Right lobe of liver (tissue), 6 donors: Measurements from ENCODE around the gene ASAP2. TPM values are rescaled to one million over a fixed set of nuclear protein-coding genes. Genes with fewer than 3 reads are reported as not detected.

Source experiments
- ATAC-seq, 4 donors: fragments of 200-7000 bp; cut with Tn5 transposase; one replicate each; pipeline ENCODE4 v1.9.1; 2020; ENCODE audit warnings: mild to moderate bottlenecking in 4 of 4, moderate library complexity in 4 of 4
- DNase-seq, 3 donors: peaks; one replicate each; pipeline ENCODE4 v3.0.0-alpha.2; 2020
- H3K27ac ChIP-seq, 3 donors: fragments of 200-600 bp; one replicate each; pipeline ENCODE4 v1.8.0; 2022
- H3K27me3 ChIP-seq, 2 donors: fragments of 200-600 bp; one replicate each; pipeline ENCODE4 v1.8.0; 2022
- H3K36me3 ChIP-seq, 4 donors: fragments of 200-600 bp; sonication (generic) in 1 of 4; one replicate each; pipeline versions ENCODE4 v1.5.1 to v1.8.0; 2017 to 2022; ENCODE audit warnings: control low read depth in 1 of 4
- H3K4me1 ChIP-seq, 4 donors: fragments of 200-600 bp; sonication (generic) in 1 of 4; one replicate each; pipeline versions ENCODE4 v1.5.1 to v1.8.0; 2017 to 2022; ENCODE audit warnings: control low read depth in 1 of 4
- H3K4me3 ChIP-seq, 3 donors: fragments of 200-600 bp; one replicate each; pipeline ENCODE4 v1.8.0; 2022
- H3K9me3 ChIP-seq, 4 donors: fragments of 200-600 bp; sonication (generic) in 1 of 4; one replicate each; pipeline versions ENCODE4 v1.5.1 to v1.8.0; 2017 to 2022; ENCODE audit warnings: control low read depth in 1 of 4
- POLR2A ChIP-seq: fragments of 450-650 bp; IDR thresholded peaks from one replicate; pipeline ENCODE4 v1.6.1; 2017; ENCODE audit warnings: antibody characterized with exemption, mild to moderate bottlenecking
- WGBS: methylation state at CpG from one replicate; pipeline ENCODE4 v1.1.6; 2018; ENCODE audit warnings: low coverage, low lambda C conversion rate; ENCODE audit not compliant: insufficient coverage; ENCODE audit errors: missing lambda C conversion rate; 5-methylcytosine and 5-hydroxymethylcytosine counted together
- intact Hi-C, 2 donors: fragments of 100-400 bp; cut with DNase I; formaldehyde crosslinking; loops; one replicate each; pipeline versions ENCODE4 v1.11.2 to v1.14.1; 2022
- total RNA-seq, 6 experiments: library from RNA; depleted of rRNA in 2 of 6; stranded (reverse); fragments of >200 nt in 2 of 6; fragmentation: NEBNext Ultra II Directional in 3 of 6; extraction: Animal tissue kit (Norgen Biotek cat#: 25700) in 3 of 6; gene quantifications; one replicate each; pipeline versions ENCODE4 v1.1.0 to v1.2.4, GENCODE V29; 2016 to 2023
- TF ChIP-seq, protein P1 (sequence below), 4 donors: fragments of 200-600 bp in 3 of 4; fragments of 450-650 bp in 1 of 4; IDR thresholded peaks; one replicate each; pipeline versions ENCODE4 v1.5.1 to v1.8.0; 2016 to 2022; ENCODE audit warnings: antibody characterized with exemption in 4 of 4, mild to moderate bottlenecking in 2 of 4
- donor health status: DM: no; HTN: yes; CAD: no.
- donor health status: DM: no; HTN: no; CAD: no.
- donor health status: DM: no; HTN: no; CAD: no.
- donor health status: DM: no; HTN: yes; CAD: no.
- donor health status: DM: no; HTN: yes; CAD: no.

The ASAP2 gene
- total RNA-seq, 6 experiments from 2014 or later = 2.4 to 5.2 (median 3.9) TPM

DNA sequence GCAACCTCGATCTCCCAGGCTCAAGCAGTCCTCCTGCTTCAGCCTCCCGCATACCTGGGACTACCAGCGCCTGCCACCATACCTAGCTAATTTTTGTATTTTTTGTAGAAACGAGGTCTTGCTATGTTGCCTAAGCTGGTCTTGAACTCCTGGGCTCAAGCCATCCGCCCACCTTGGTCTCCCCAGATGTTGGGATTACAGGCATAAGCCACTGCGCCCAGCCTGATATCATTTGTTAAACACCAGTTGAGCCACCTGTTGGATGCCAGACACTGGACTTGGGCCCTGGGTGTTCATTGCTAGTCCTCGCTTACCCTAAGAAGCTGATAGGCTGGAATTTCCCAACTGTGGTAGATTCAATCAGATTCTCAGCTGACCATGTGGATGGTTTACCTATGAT is 136.9 kb downstream of the ASAP2 start:
- H3K9me3 ChIP-seq = no peaks in the 10 kb centered on the region
- H3K27ac ChIP-seq = no peak overlapping the region
- TF ChIP-seq, protein P1, sequence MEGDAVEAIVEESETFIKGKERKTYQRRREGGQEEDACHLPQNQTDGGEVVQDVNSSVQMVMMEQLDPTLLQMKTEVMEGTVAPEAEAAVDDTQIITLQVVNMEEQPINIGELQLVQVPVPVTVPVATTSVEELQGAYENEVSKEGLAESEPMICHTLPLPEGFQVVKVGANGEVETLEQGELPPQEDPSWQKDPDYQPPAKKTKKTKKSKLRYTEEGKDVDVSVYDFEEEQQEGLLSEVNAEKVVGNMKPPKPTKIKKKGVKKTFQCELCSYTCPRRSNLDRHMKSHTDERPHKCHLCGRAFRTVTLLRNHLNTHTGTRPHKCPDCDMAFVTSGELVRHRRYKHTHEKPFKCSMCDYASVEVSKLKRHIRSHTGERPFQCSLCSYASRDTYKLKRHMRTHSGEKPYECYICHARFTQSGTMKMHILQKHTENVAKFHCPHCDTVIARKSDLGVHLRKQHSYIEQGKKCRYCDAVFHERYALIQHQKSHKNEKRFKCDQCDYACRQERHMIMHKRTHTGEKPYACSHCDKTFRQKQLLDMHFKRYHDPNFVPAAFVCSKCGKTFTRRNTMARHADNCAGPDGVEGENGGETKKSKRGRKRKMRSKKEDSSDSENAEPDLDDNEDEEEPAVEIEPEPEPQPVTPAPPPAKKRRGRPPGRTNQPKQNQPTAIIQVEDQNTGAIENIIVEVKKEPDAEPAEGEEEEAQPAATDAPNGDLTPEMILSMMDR (IDR thresholded peaks at IDR 0.05) = no peak
- TF ChIP-seq POLR2A = no peak
- ATAC-seq = no peak
- no peak overlapping the region for H3K4me3 ChIP-seq
- WGBS = 96% methylated on average over 7 of the region's 7 CpGs
- H3K27me3 ChIP-seq = no peaks in the 10 kb centered on the region
- no peak for DNase-seq
- intact Hi-C loops = no loop called here
- peaks cover 0 to 15% (median 6%) of the 10 kb centered on the region in 4 donors for H3K4me1 ChIP-seq
- no peaks in the 10 kb centered on the region for H3K36me3 ChIP-seq

DNA sequence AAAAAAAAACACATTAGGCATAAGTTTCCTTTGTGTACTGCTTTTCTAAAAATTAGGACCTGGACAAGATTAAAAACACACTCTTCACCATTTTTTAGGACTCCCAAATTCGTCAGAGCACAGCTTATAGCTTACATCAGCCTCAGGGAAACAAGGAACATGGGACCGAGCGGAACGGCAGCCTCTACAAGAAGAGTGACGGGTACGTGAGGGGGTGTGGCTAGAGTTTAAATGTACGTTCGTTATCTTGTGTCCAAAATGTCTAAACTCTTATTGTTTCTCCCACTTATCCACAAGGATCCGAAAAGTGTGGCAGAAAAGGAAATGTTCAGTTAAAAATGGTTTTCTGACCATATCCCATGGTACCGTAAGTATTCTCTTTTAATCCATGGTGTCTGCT is 137.8 kb downstream of the ASAP2 start:
- H3K27me3 ChIP-seq = no peaks in the 10 kb centered on the region
- intact Hi-C loops = no loop called here
- DNase-seq (no peak), ATAC-seq (no peak)
- H3K9me3 ChIP-seq = no peaks in the 10 kb centered on the region
- no peak overlapping the region for H3K27ac ChIP-seq
- peaks cover 0 to 19% (median 7%) of the 10 kb centered on the region in 4 donors for H3K4me1 ChIP-seq
- H3K4me3 ChIP-seq = no peak overlapping the region
- 87% methylated on average over 10 of the region's 10 CpGs for WGBS
- no peaks in the 10 kb centered on the region for H3K36me3 ChIP-seq
- no peak for TF ChIP-seq POLR2A
- TF ChIP-seq, protein P1 (IDR thresholded peaks at IDR 0.05) = no peak

DNA sequence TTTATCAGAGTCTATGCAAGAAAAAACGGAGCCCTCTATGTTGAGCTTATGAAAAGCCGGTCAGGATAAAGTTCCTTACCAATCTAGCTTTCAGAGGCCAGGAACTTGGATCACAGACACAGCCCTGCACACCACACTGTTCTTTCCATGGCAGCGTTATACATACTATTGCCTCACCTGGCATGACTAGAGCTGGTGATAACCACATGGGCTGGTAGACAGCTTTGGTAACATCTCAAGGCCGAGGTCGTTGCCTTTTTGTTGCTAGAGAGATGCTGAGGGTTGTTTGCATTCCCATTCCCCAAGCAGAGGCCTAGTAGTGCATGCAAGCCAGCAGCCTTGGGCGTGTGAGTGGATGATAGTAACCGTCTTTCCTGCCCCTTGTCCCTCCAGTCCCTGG is 138.7 kb downstream of the ASAP2 start:
- Histone ChIP-seq H3K27ac (peak overlapping the region in 1 of 3 donors; percentile 47), H3K4me3 (no peak overlapping the region)

DNA sequence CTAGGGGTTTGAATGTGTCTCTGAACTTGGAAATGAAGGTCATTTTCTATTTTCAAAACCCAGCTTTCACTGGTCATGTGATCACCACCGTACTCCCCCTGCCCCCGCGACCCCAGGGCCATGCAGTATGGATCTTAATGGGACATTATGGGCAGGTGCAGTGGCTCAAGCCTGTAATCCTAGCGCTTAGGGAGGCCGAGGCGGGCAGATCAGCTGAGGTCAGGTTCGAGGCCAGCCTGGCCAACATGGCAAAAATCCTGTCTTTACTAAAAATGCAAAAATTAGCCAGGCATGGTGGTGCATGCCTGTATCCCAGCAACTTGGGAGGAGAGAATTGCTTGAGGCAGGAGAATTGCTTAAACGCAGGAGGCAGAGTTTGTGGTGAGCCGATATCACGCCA is 139.4 kb downstream of the ASAP2 start:
- no peak for ATAC-seq
- 91% methylated on average over 8 of the region's 10 CpGs for WGBS
- intact Hi-C loops = no loop called here

More for the DNA sequence above, 138.7 kb downstream of the ASAP2 start:
- Histone ChIP-seq H3K36me3 (no peaks in the 10 kb centered on the region), H3K4me1 (peaks cover 0 to 19% (median 7%) of the 10 kb centered on the region in 4 donors), H3K9me3 (no peaks in the 10 kb centered on the region), H3K27me3 (no peaks in the 10 kb centered on the region)
- WGBS = 48% methylated on average over 4 of the region's 7 CpGs
- DNase-seq (peak in 1 of 3 donors; percentile 75), ATAC-seq (peak in 2 of 4 donors; percentile 65 to 78)
- TF ChIP-seq, protein P1 (IDR thresholded peaks at IDR 0.05) = no peak
- no peak for TF ChIP-seq POLR2A
- intact Hi-C loops = no loop called here

More for the DNA sequence above, 139.4 kb downstream of the ASAP2 start:
- peak overlapping the region in 1 of 3 donors; percentile 47 for H3K27ac ChIP-seq
- H3K9me3 ChIP-seq = no peaks in the 10 kb centered on the region
- no peak overlapping the region for H3K4me3 ChIP-seq
- DNase-seq = no peak
- no peaks in the 10 kb centered on the region for H3K27me3 ChIP-seq
- peaks cover 0 to 19% (median 7%) of the 10 kb centered on the region in 4 donors for H3K4me1 ChIP-seq
- H3K36me3 ChIP-seq = no peaks in the 10 kb centered on the region
- TF ChIP-seq, protein P1 (IDR thresholded peaks at IDR 0.05) = no peak
- TF ChIP-seq POLR2A = no peak
